HT1080 (cell line): ENCODE data around the gene ZDHHC3. TPM values are rescaled to one million over a fixed set of nuclear protein-coding genes. Genes with fewer than 3 reads are reported as not detected.
A peak's percentile ranks its signal among the peaks of the same experiment; 100 is the strongest.

ENCODE experiments used
- DNase-seq: peaks from one replicate; pipeline ENCODE4 v3.0.0-alpha.2; 2015; ENCODE audit warnings: low read depth
- polyA plus RNA-seq, 2 experiments: library from polyadenylated mRNA; depleted of rRNA; stranded (reverse); fragments of >200 nt; gene quantifications; 2 replicates each; pipeline ENCODE4 v1.2.3, GENCODE V29; 2015
- total RNA-seq: library from RNA; depleted of rRNA; stranded (reverse); fragments of >200 nt; shearing (Covaris generic); gene quantifications from 2 replicates; pipeline ENCODE4 v1.2.3, GENCODE V29; 2014; rRNA removed

ZDHHC3 gene
- 60.7 and 72.8 TPM in 2 replicates for total RNA-seq
- 33.3 and 42.9 TPM in 2 replicates for polyA plus RNA-seq (2015; cell fraction: cytosol; rRNA removed)
- 15.2 and 19.7 TPM in 2 replicates for polyA plus RNA-seq (2015; cell fraction: nucleus; rRNA removed)

DNA sequence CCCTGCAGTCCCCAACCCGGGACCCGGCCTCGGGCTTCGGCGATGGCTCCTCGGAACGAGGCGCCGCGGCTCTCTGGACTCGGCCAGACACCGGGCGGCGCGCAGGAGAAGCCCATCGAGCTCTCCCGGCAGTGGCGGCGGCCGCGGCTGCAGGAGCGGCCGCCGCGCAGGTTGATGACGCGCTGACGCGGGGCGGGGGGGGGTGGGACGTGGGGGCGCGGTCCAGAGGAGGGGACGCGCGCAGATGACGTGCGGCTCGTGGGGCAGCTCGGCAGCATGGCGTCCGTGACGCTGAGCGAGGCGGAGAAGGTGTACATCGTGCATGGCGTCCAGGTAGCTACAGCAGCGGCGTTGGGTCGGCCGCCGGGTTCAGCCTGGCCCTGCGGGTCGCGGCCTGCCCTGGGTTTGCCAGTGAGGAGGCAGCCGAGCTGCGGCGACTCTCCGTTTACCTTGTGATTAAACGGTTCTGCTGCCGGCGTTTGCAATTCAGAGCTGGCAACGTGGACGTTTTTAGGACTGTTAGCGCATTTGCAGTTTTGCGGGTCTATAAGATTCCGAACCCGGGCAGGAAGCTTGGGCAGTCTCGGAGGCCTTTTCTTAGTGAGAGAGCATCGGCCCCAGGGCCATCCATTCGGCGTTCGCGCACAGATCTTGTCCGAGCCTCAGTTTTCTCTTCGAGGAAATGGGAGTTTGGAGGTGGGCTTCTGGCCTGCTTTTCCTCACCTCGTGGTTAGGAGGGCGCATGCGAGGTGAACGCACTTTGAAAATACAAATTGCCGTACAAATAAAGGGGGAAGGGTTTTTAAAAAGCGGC, at the start of gene ZDHHC3, which contains the start of gene EXOSC7:
Gene ZDHHC3 (minus strand): TSS at position 173 of the 814 bp plus-strand sequence. CDS start 16,738 bp downstream, outside the sequence.
Gene EXOSC7 (plus strand): TSS at position 243 of the 814 bp plus-strand sequence. CDS start 34 bp downstream, at position 277.
- peak; percentile 62 for DNase-seq

GRCh38 chr3:45024542-45025255, 48.7 kb upstream of the ZDHHC3 start:
- DNase-seq, result no peak

DNA sequence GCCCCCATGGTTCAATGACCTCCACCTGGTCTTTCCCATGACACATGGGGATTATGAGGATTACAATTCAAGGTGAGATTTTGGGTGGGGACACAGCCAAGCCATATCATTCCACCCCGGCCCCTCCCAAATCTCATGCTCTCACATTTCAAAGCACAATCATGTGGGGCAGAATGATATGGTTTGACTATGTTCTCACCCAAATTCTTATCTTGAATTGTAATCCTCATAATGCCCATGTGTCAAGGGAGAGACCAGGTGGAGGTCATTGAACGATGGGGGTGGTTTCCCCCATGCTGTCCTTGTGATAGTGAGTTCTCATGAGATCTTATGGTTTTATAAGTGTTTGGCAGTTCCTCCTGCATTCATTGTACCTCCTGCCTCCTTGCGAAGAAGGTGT, 47.7 kb upstream of the ZDHHC3 start:
- no peak for DNase-seq

- DNase-seq, result no peak
Measured at GRCh38 chr3:45021524-45022297, 45.7 kb upstream of the ZDHHC3 start.

GRCh38 chr3:45020534-45020933, 44.6 kb upstream of the ZDHHC3 start:
- no peak for DNase-seq

DNA sequence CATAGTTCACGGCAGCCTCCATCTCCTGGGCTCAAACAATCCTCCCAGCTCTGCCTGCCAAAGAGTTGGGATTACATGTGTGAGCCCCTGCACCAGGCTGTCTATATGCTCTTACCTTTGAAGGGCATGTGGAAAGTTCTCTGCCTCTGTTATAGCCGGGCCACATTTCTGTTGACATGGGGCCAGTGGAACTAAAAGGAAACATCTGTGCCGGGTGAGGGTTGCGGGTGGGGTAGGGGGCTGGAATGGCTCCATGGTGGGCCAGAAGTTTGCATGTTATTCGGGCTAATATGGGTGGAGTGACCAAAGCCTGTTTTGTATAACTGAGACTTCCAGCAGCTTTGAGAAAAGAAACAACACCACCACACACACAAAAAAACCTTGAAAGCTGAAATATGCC, 41.8 kb upstream of the ZDHHC3 start:
- DNase-seq, result no peak

DNA sequence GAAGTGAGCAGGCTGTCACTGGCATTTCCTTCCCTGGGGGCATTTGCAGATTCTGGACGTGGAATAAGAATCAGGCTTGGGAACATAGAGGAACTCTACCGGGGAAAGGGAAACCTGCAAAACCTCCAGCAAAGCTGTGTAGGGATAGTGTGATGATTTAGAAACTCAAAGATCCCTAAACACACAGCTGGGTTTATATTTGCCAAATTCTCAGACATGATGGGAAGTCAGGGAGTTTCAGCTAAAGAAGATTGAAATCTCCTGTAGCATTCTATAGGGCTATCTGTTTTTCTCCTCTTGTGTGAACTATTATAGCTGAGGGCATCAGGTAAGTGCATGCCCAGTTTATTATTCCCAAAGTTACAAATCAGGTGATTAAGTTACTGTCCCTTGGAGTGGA, 40.9 kb upstream of the ZDHHC3 start:
- DNase-seq, result no peak

GRCh38 chr3:45012577-45012976, 36.6 kb upstream of the ZDHHC3 start:
- DNase-seq, result no peak

DNA sequence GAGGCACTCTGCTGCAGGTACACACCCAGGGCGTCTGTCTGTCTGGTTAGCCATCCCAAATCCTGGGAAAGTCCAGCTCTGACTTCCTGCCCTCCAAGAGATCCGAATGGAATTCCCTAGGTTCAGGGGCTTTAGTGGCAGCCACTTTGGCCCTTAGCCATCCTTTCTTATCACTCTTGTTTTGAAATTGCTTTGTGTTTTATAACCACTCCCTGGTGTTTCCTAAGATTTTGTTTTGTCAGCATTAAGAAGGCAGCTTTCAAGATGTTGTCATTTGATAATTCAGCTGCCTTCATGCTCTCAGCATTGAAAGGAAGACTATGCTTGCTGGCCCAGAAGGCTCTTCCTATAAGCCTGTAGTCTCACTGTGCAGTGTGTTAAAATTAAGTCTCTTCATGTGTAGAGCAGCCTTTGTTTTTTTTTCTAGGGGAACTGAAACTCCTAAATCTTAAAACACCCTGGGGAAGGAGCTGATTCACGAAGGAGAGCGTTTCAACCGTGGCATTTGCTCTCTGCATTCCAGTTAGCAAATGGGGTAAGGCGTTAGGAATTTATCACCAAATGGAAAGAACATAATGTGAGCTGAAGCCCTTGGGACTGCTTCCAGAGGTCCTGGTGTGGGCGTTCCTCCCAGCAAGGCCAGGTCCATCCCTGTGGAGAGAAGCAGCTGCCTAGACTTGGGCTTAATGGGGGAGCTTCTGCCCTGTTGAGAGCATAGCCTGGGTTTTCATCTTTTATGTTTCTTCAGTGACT, 36.0 kb upstream of the ZDHHC3 start:
- no peak for DNase-seq

- no peak for DNase-seq
Measured at GRCh38 chr3:45010811-45011333, 34.9 kb upstream of the ZDHHC3 start.

- DNase-seq, result no peak
Measured at GRCh38 chr3:45009868-45010267, 33.9 kb upstream of the ZDHHC3 start.

DNA sequence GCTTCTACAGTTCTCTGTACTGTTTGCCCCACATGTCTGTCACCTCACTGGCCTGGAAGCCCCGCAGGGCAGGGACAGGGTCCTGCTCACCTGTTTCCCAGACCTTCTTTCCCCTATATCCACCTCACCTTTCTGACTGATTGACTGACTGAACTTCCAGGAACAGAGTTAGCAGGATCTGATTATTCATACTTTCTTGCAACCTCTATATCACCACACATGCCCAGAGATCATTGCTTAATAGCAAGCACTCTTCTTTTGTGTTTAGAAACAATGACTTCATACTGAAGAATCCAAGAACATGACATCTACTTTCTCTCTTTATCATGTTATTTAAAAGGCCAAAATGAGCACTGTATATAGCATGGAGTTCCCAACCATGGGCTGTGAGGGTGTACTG, 32.1 kb upstream of the ZDHHC3 start:
- DNase-seq, result no peak

- no peak for DNase-seq
Measured at GRCh38 chr3:45007091-45007490, 31.1 kb upstream of the ZDHHC3 start.

DNA sequence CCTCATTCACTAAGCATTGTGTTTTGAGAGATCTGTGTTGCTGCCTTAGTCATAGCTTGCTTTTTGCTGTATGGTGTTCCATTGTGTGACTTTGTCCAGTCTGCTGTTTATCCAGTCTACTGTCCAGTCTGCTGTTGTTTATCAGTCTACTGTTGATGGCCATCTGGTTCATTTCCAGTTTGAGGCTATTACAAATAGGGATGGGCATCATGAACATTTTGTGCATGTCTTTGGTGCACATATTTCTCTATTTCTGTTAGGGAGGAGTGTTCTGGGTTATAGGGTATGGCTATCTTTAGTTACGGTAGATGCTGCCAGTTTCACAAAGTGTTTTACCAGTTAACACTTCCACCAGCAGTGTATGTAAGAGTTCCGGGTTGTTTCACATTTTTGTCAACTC, 27.9 kb upstream of the ZDHHC3 start:
- DNase-seq, result no peak

- DNase-seq, result no peak
Measured at GRCh38 chr3:45003406-45003805, 27.4 kb upstream of the ZDHHC3 start.

- no peak for DNase-seq
Measured at GRCh38 chr3:45002720-45003119, 26.7 kb upstream of the ZDHHC3 start.

DNA sequence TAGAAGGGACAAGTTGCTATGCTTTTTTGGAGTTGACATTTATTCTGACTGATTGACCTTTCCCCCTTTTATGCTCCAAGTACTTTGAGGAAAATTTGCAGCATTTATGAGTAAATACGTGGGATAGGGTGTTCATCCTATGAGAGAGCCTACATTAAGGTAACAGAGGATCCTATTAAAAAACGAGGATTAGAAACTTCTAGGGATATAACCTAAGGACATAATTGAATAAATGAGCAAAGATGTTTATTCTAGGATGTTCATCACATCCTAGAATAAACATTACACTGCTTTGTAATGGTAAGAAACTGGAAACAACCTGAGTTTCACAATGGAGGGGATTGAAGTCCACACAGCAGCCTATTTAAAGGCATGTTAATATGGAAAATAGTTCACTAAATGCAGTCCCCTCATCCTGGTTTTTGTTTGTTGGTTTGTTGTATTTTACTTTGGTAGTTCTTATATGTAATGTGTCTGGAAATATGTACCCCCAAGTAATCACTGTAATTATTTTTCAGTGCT, 26.2 kb upstream of the ZDHHC3 start:
- no peak for DNase-seq

GRCh38 chr3:45001738-45002137, 25.8 kb upstream of the ZDHHC3 start:
- no peak for DNase-seq

GRCh38 chr3:45000823-45001222, 24.8 kb upstream of the ZDHHC3 start:
- DNase-seq, result no peak

GRCh38 chr3:44999782-45000181, 23.8 kb upstream of the ZDHHC3 start:
- DNase-seq, result no peak
